ENCODE measurements around the gene DENND4C. TPM values are rescaled to one million over a fixed set of nuclear protein-coding genes. Genes with fewer than 3 reads are reported as not detected.
A peak's percentile ranks its signal among the peaks of the same experiment; 100 is the strongest.
"Not testable (repeated sequence)": the region's sequence is repeated elsewhere in the genome, so short reads cannot be mapped to it uniquely, and the experiment has no call there.

The DENND4C gene
- total and polyA plus RNA-seq, 3 donors from 2014 or later = 28.8 to 136 (median 126) TPM

DNA sequence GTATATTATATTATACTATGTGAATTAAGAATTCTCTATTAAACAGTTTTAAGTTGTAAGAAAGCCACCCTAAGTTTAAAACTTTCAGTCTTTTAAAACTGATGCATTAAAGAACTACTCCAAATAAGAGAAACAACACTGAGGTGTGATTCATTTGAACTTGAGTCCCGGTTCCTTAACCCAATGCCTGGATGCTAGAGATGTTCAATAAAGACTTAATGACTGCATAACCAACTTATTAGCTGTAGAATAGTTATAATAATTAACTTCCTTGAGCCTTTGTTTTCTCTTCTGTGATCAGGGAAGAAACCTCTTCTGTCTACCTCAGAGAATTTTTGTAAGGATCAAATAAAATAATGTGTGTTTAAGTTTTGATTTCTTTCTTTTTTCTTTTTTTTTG, 45.3 kb upstream of the DENND4C start:
- Histone ChIP-seq H3K9me3 (no peaks in the 10 kb centered on the region), H3K4me3 (no peak overlapping the region), H3K4me1 (peaks cover 25% of the 10 kb centered on the region), H3K27ac (peak overlapping the region; percentile 73 to 91), H3K27me3 (no peaks in the 10 kb centered on the region), H3K36me3 (ENCODE audit: low read depth, missing control alignments) (no peaks in the 10 kb centered on the region)
- intact Hi-C loops (cut with DNase I; ENCODE audit: low total_unique reads) = no loop called here
- DNase-seq = no peak
- TF ChIP-seq, protein P1, sequence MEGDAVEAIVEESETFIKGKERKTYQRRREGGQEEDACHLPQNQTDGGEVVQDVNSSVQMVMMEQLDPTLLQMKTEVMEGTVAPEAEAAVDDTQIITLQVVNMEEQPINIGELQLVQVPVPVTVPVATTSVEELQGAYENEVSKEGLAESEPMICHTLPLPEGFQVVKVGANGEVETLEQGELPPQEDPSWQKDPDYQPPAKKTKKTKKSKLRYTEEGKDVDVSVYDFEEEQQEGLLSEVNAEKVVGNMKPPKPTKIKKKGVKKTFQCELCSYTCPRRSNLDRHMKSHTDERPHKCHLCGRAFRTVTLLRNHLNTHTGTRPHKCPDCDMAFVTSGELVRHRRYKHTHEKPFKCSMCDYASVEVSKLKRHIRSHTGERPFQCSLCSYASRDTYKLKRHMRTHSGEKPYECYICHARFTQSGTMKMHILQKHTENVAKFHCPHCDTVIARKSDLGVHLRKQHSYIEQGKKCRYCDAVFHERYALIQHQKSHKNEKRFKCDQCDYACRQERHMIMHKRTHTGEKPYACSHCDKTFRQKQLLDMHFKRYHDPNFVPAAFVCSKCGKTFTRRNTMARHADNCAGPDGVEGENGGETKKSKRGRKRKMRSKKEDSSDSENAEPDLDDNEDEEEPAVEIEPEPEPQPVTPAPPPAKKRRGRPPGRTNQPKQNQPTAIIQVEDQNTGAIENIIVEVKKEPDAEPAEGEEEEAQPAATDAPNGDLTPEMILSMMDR (IDR thresholded peaks at IDR 0.05) = no peak
- TF ChIP-seq POLR2A (IDR thresholded peaks at IDR 0.05) = no peak
- WGBS, 2 donors = 92 to 100% methylated on average over 1 of the region's 1 CpG

DNA sequence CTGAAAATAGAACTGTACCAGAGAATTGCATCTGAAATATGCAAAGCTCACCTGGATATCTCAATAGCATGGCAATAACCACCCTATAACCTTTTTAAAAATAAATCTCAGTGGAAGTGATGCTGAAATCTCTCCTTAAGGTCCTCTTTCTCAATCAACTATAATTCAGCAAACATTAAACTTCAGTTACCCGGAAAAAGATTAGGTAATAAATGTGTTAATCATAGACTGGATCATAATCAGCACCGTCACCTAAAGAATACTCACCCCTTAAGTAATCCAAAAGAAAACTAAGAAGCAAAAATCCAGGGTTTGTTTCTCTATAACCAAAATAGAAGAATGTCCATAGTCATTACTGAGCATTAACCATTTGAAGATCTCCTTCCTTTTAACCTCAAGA, 44.3 kb upstream of the DENND4C start:
- H3K27me3 ChIP-seq = no peaks in the 10 kb centered on the region
- H3K9me3 ChIP-seq = no peaks in the 10 kb centered on the region
- TF ChIP-seq POLR2A (IDR thresholded peaks at IDR 0.05) = no peak
- no peaks in the 10 kb centered on the region for H3K36me3 ChIP-seq (ENCODE audit: low read depth, missing control alignments)
- intact Hi-C loops (cut with DNase I; ENCODE audit: low total_unique reads) = no loop called here
- no peak overlapping the region for H3K4me3 ChIP-seq
- H3K27ac ChIP-seq = no peak overlapping the region
- H3K4me1 ChIP-seq = peaks cover 25% of the 10 kb centered on the region
- WGBS, 2 donors = 83 to 85% methylated on average over 2 of the region's 2 CpGs
- DNase-seq = no peak

DNA sequence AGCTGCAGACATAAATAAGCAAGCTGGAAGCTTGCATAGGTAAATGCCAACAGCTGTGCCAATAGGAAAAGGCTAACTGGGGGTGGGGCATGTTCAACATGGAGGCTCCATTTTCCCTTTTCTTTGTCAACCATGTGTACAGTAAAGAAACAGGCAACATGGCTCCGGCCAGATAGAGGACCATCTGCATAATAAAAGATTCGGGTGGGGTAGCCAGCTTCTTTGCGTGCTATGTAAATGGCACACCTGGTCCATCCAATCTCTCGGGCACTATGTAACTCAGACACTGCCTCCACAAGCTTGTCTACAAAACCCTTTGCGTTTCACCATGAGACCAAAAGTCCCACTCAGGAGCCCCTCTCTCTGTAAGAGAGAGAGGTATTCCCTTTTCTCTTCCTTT, 41.7 kb upstream of the DENND4C start:
- TF ChIP-seq, protein P1 (IDR thresholded peaks at IDR 0.05) = no peak
- no peak for TF ChIP-seq POLR2A (IDR thresholded peaks at IDR 0.05)
- Histone ChIP-seq H3K4me1 (peaks cover 10% of the 10 kb centered on the region), H3K27ac (no peak overlapping the region), H3K36me3 (ENCODE audit: low read depth, missing control alignments) (no peaks in the 10 kb centered on the region), H3K9me3 (no peaks in the 10 kb centered on the region), H3K27me3 (no peaks in the 10 kb centered on the region), H3K4me3 (no peak overlapping the region)
- intact Hi-C loops (cut with DNase I; ENCODE audit: low total_unique reads) = no loop called here
- WGBS, 2 donors = 92% methylated on average over 5 of the region's 5 CpGs
- no peak for DNase-seq

DNA sequence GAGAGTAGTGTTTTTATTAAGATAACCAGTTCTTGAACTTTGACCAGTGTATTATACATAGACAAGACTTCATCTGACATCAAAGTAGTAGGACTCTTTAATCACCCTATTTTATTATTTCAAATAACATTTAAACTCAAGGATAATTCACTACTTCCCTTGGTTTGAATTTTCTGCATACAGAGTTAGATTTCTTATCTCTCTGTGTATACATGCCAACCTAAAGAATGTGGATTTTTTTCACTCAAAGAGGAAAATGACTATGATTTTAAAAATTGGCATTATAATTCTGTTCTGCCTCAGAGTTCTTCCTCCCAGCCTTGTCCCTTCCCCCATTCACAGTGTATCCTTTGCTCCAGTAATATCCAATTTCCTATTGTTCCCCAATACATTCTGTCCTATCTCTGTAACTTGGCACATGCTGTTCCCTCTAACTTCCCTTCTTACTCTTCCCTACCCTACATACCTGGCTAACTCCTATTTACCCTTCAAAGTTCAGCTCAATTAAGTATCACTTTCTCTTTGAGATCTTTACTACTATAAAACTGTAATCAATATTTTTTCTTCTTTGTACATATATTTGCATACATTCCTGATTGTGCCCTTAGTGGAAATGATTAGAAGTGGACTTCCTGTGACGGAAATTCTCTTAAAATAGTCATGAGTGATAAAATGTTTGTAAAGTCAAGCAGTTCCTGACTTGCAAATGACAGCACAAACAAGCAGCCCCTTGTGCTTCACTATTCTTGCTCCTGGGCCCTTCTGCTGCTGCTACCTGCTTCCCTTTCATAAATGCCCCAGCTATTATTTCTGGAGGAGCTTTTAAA, 38.1 kb upstream of the DENND4C start:
- TF ChIP-seq, protein P1 (IDR thresholded peaks at IDR 0.05) = no peak
- TF ChIP-seq POLR2A (IDR thresholded peaks at IDR 0.05) = no peak
- no peak overlapping the region for H3K4me3 ChIP-seq
- DNase-seq = no peak
- intact Hi-C loops (cut with DNase I; ENCODE audit: low total_unique reads) = no loop called here
- no peaks in the 10 kb centered on the region for H3K36me3 ChIP-seq (ENCODE audit: low read depth, missing control alignments)
- peaks cover 4% of the 10 kb centered on the region for H3K4me1 ChIP-seq
- no peaks in the 10 kb centered on the region for H3K27me3 ChIP-seq
- H3K27ac ChIP-seq = no peak overlapping the region
- WGBS, 2 donors = 64 to 65% methylated on average over 1 of the region's 1 CpG
- H3K9me3 ChIP-seq = no peaks in the 10 kb centered on the region

DNA sequence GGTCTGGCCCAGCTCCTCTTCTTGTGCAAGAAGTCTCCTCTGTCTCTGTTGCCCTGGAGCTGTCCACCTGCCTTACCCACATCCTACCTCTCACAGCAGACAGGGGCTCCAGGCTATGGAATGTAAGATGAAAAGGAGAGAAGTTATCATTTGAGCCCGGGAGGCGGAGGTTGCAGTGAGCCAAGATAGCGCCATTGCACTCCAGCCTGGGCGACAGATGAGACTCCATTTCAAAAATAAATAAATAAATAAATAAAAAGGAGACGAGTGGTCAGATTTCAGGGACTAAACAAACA, 37.5 kb upstream of the DENND4C start:
- 75 to 78% methylated on average over 5 of the region's 5 CpGs for WGBS, 2 donors
- H3K4me1 ChIP-seq = peaks cover 4% of the 10 kb centered on the region

DNA sequence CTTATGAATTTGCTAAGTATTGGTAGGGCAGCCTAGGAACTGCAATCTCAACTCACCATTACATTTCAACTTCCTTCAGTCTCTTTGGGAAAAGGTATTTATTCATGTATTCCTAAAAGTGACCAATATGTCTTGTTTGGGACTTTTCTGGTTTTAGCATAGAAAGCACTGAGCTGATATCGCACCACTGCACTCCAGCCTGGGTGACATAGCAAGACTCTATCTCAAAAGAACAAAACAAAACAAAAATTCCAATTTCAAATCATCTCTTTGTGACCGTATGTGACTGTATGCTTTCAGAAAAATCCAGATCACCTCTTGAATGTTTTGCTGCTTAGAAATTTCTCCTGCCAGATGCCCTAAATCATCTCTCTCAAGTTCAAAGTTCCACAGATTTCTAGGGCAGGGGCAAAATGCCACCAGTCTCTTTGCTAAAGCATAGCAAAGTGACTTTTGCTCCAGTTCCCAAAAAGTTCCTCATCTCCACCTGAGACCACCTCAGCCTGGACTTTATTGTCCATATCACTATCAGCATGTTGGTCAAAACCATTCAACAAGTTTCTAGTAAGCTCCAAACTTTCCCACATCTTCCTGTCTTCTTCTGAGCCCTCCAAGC, 37.0 kb upstream of the DENND4C start:
- H3K4me3 ChIP-seq; H3K27me3 ChIP-seq; intact Hi-C loops (cut with DNase I; ENCODE audit: low total_unique reads); H3K4me1 ChIP-seq; H3K36me3 ChIP-seq (ENCODE audit: low read depth, missing control alignments); H3K27ac ChIP-seq; DNase-seq; H3K9me3 ChIP-seq: not testable (repeated sequence)
- 95 to 98% methylated on average over 2 of the region's 2 CpGs for WGBS, 2 donors

More for the DNA sequence above, 37.5 kb upstream of the DENND4C start:
- Histone ChIP-seq H3K27me3 (no peaks in the 10 kb centered on the region), H3K36me3 (ENCODE audit: low read depth, missing control alignments) (no peaks in the 10 kb centered on the region), H3K4me3 (no peak overlapping the region), H3K27ac (no peak overlapping the region), H3K9me3 (no peaks in the 10 kb centered on the region)
- TF ChIP-seq POLR2A (IDR thresholded peaks at IDR 0.05) = no peak
- TF ChIP-seq, protein P1 (IDR thresholded peaks at IDR 0.05) = no peak
- intact Hi-C loops (cut with DNase I; ENCODE audit: low total_unique reads) = no loop called here
- DNase-seq = no peak

Data from testis (tissue), 3 donors.